Ascending aorta (tissue), 2 donors: Measurements from ENCODE around the gene P3H4. TPM values are rescaled to one million over a fixed set of nuclear protein-coding genes. Genes with fewer than 3 reads are reported as not detected.
A peak's percentile ranks its signal among the peaks of the same experiment; 100 is the strongest.

ENCODE experiments used
- DNase-seq, 2 donors: peaks; one replicate each; pipeline ENCODE4 v3.0.0-alpha.2; 2019; ENCODE audit warnings: low spot score in 2 of 2
- H3K27ac ChIP-seq, 2 donors: fragments of 200-600 bp; sonication (generic); one replicate each; pipeline ENCODE4 v1.5.1; 2016 to 2017; ENCODE audit warnings: mild to moderate bottlenecking in 1 of 2
- H3K27me3 ChIP-seq: fragments of 200-600 bp; sonication (generic); one replicate; pipeline ENCODE4 v1.5.1; 2017
- H3K36me3 ChIP-seq, 2 donors: fragments of 200-600 bp; sonication (generic); one replicate each; pipeline ENCODE4 v1.5.1; 2016
- H3K4me1 ChIP-seq, 2 donors: fragments of 200-600 bp; sonication (generic); one replicate each; pipeline ENCODE4 v1.5.1; 2016 to 2017; ENCODE audit warnings: mild to moderate bottlenecking in 1 of 2
- H3K4me3 ChIP-seq, 2 donors: fragments of 200-600 bp; sonication (generic); one replicate each; pipeline ENCODE4 v1.5.1; 2016 to 2017; ENCODE audit warnings: mild to moderate bottlenecking in 1 of 2
- H3K9me3 ChIP-seq, 2 donors: fragments of 200-600 bp; sonication (generic); one replicate each; pipeline ENCODE4 v1.5.1; 2016
- CTCF ChIP-seq, 3 experiments: fragments of 200-600 bp in 2 of 3; fragments of 450-650 bp in 1 of 3; sonication (generic) in 2 of 3; IDR thresholded peaks; one replicate each; pipeline ENCODE4 v1.5.1; 2016 to 2019; ENCODE audit warnings: antibody characterized with exemption in 3 of 3, mild to moderate bottlenecking in 1 of 3, moderate library complexity in 1 of 3
- intact Hi-C: fragments of 100-400 bp; cut with DNase I; formaldehyde crosslinking; loops from one replicate; pipeline ENCODE4 v1.15.1; 2023
- total RNA-seq: library from RNA; depleted of rRNA; stranded (reverse); fragments of >200 nt; gene quantifications from one replicate; pipeline ENCODE4 v1.1.0, GENCODE V29; 2016

P3H4 gene
- total RNA-seq, 1 donor from 2014 or later: 61.4 TPM

- no peak overlapping the region for H3K27ac ChIP-seq
- no peaks in the 10 kb centered on the region for H3K9me3 ChIP-seq
- no peak for DNase-seq
- TF ChIP-seq CTCF (IDR thresholded peaks at IDR 0.05): no peak
- H3K27me3 ChIP-seq: no peaks in the 10 kb centered on the region
- no peaks in the 10 kb centered on the region for H3K4me1 ChIP-seq
- intact Hi-C loops: no loop called here
- peaks cover 15 to 42% of the 10 kb centered on the region in 2 donors for H3K36me3 ChIP-seq
- H3K4me3 ChIP-seq: no peak overlapping the region
Observed at GRCh38 chr17:41822216-41823140, 10.7 kb upstream of the P3H4 start.

- Histone ChIP-seq H3K4me3 (no peak overlapping the region), H3K36me3 (peaks cover 8 to 36% of the 10 kb centered on the region in 2 donors), H3K4me1 (no peaks in the 10 kb centered on the region), H3K9me3 (no peaks in the 10 kb centered on the region), H3K27me3 (no peaks in the 10 kb centered on the region), H3K27ac (no peak overlapping the region)
- TF ChIP-seq CTCF (IDR thresholded peaks at IDR 0.05): no peak
- no peak for DNase-seq
- intact Hi-C loops: no loop called here
Observed at GRCh38 chr17:41821776-41822175, 10.0 kb upstream of the P3H4 start.

- no peaks in the 10 kb centered on the region for H3K27me3 ChIP-seq
- TF ChIP-seq CTCF (IDR thresholded peaks at IDR 0.05): no peak
- H3K4me1 ChIP-seq: peaks cover 0 to 3% of the 10 kb centered on the region in 2 donors
- H3K36me3 ChIP-seq: peaks cover 0 to 7% of the 10 kb centered on the region in 2 donors
- no peak overlapping the region for H3K4me3 ChIP-seq
- no peak overlapping the region for H3K27ac ChIP-seq
- no peaks in the 10 kb centered on the region for H3K9me3 ChIP-seq
- intact Hi-C loops: no loop called here
- no peak for DNase-seq
Observed at GRCh38 chr17:41818024-41818423, 6.3 kb upstream of the P3H4 start.

DNA sequence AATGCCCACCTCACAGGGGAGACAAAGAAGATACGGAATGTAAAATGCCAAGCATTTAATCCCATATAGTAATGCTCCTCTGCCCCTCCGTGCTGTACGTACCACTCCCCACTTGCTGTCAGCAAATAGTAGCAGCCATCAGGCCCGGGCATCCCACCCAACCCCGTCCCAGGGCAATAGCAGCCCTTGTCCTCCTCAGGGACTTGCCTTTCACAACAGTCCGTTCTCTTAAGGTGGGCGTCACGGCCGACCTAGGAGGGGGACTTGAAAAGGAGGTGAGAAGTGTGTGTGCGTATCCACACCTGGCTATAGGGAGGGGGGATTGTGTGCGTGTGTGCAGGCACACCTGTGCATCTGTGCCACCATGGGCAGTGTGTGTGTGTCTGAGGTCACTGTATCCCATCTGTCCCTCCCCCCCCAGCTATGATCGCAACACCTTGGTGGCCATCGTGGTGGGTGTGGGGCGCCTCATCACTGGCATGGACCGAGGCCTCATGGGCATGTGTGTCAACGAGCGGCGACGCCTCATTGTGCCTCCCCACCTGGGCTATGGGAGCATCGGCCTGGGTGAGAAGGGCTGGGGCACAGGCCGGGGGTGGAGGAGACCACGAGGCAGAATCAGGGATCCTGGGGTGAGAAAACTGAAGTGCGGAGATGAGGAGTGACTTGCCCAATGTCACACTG lies 5.0 kb upstream of the P3H4 start:
- TF ChIP-seq CTCF (IDR thresholded peaks at IDR 0.05): no peak
- Histone ChIP-seq H3K27ac (no peak overlapping the region), H3K4me3 (no peak overlapping the region), H3K27me3 (no peaks in the 10 kb centered on the region), H3K9me3 (no peaks in the 10 kb centered on the region), H3K36me3 (peaks cover 0 to 7% of the 10 kb centered on the region in 2 donors), H3K4me1 (peaks cover 0 to 7% of the 10 kb centered on the region in 2 donors)
- no peak for DNase-seq
- intact Hi-C loops: no loop called here

- no peaks in the 10 kb centered on the region for H3K9me3 ChIP-seq
- no peak for DNase-seq
- peaks cover 10 to 20% of the 10 kb centered on the region in 2 donors for H3K4me1 ChIP-seq
- TF ChIP-seq CTCF (IDR thresholded peaks at IDR 0.05): no peak
- peaks cover 0 to 7% of the 10 kb centered on the region in 2 donors for H3K36me3 ChIP-seq
- H3K4me3 ChIP-seq: peak overlapping the region in 1 of 2 donors; percentile 89
- peak overlapping the region; percentile 77 to 87 for H3K27ac ChIP-seq
- no peaks in the 10 kb centered on the region for H3K27me3 ChIP-seq
- intact Hi-C loops: no loop called here
Observed at GRCh38 chr17:41814195-41814594, 2.4 kb upstream of the P3H4 start.
